ENCODE results near the gene AKR1E2.

The AKR1E2 gene

DNA sequence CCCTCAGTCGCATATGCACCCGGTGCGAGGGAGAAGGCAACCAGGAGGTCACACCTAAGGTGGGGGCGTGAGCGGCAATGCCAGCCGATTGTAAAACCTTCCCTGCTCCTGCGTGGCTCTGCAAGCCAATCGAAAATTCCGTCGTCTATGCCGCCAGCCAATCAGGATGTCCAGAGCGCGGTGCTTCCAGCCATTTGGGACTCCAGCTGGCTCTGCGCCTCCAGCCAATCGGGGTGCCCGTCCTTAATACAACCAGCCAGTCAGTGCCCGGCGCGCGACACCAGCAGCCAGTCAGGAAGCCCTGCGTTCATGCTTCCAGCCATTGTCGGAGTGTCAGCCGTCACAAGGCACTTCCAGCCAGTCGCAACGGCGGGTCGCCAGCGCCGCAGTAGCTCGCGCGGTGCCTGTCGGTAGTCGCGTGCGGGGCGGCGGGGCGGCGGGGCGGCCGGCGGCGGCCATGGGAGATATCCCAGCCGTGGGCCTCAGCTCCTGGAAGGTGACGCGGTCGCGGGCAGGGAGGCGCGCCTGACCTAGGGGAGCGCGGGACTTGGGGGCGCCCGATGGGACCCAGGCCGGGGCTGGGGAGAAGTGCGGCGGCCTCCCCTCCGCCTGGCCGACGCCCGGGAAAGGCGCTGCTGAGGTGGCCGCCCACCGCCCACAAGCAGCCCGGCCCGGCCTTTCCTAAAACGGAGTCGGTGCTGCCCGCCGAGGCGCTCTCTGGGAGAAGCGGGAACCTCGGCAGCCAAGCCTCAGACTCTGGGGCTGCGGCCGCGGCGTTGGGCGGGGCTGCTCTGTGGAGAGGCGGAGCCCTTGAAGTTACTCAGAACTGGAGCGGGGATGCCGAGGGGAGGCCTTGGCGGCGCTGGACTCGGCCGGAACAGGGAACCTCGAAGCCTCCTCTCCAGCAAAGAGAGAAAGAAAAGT, at the start of gene AKR1E2:
Gene AKR1E2, plus strand, starts transcription at position 340 of the 924 bp plus-strand sequence. Its CDS starts 118 bp downstream, at position 458.
- peak; percentile 91 for DNase-seq

- no peak for DNase-seq
These were observed 49.8 kb upstream of the AKR1E2 start for GRCh38 chr10:4776234-4776638.

DNA sequence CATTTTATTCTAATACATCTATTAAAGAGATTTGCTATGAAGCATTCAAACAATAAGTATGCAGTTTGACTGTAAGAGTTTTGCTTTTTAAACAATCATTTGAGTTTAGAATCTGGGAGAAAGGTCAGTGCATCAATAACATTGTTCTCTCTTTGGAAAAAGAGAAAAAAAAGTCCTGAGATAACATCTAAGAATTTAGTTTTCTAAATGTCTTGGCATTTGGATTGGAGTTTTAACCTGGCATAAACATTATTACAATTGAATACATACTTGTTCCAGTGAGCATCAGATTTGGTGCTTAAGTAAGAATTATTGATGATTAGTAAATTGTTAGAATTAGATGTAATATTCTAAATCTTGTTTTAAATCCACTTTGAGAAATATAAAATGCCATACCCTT, 47.2 kb upstream of the AKR1E2 start:
- no peak for DNase-seq

GRCh38 chr10:4780091-4780490, 45.9 kb upstream of the AKR1E2 start:
- no peak for DNase-seq

GRCh38 chr10:4780782-4781181, 45.2 kb upstream of the AKR1E2 start:
- DNase-seq: no peak

GRCh38 chr10:4781955-4782354, 44.1 kb upstream of the AKR1E2 start:
- no peak for DNase-seq

DNA sequence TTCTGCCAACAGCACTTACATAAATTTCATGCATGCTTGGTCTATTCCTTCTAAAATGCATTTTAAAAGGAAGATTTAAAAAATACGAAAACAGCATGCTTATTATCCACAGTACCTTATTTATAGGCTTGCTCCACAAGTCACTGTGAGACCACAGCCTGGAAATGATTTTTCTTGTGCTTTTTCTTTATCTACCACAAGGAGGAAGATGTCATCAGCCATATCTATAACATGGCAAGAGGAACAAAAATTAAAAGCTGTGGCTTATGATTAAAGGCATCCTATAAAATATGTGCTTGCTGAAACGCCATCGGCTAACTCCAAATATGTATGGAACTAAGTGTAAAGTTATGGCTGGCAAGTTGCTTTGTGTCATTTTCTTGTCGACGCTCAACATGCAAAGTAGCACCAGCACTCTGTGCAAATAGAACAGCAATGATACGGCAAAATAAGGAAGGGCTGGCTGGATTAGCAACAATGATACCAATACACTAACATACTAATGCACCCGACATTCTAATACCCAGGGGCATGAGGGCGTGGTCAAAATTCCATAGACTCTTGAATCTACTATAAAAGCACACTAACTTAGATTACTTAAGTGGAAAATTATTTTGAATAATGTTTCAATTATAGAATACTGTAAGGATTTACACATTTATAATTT, 41.2 kb upstream of the AKR1E2 start:
- no peak for DNase-seq

DNA sequence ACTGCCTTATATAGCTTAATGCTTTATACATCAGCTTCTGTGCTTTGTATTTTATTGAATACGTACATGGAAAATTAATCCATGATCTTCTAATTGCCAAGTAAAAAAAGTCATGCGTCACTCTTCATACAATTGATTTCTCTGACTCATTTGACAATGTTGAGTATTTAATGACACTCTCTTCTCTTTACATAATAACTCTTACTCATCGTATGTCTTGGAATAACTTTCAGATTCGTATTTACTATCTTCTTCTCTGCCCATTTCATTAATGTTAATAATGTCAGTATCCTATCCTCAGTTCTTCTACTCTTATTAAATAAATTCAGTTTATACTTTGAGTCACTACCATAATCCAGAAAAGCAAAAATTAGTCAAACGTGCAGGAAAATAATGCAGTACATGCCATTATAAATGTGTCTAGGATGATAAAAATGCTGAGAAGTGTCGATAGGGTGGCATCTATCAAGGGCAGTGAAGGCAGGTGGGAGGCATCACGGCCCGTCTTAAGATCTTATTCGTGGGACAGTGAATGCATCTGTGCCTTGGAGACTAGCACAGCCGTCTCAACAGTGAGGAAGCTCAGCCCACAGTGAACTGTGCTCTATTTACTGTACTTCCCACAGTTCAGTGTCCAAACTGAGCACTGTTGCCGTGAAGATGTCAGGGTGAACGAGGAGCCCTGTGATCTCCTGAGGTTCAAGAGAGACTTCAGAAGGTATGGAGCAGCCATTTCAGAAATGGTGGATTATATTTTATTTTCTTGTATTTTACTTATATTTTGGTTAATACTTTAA, 39.8 kb upstream of the AKR1E2 start:
- no peak for DNase-seq

DNA sequence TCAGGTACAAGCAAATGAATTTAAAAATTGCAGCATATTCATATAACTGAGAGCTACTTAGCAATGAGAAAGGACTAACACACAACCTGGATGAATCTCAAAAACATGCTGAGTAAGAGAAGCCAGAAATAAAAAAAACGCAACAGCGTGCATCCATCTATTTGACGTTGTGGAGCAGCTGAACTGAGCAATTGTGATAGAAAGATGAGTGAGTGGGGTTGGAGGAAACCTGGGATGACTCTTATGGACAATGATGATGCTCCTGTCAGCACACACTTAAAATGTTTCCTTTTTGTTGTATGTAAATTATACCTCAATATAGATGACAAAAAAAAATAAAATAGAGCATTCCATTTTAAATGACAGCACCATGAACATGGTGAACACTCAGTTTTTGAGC, 36.0 kb upstream of the AKR1E2 start:
- DNase-seq: no peak

DNA sequence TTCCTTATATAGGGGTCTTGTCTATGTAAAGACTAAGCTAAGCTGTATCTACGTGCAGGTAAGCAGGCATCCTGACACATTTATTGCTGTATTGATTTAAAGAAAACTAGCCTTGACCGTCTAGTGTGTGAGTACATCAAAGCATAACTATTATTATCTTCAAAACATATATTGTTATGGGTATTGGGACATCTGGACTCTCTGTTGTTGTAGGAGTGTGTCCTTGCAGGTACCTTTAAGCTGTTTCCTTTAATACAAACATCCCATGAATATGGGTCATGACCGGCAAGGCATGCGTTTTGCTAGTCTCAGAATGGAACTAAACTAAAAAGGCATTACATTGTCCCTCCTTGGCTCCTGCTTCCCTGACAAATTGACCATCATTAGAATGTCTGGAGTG, 35.1 kb upstream of the AKR1E2 start:
- DNase-seq: no peak

- DNase-seq: no peak
These were observed 33.6 kb upstream of the AKR1E2 start for GRCh38 chr10:4792381-4792780.

DNA sequence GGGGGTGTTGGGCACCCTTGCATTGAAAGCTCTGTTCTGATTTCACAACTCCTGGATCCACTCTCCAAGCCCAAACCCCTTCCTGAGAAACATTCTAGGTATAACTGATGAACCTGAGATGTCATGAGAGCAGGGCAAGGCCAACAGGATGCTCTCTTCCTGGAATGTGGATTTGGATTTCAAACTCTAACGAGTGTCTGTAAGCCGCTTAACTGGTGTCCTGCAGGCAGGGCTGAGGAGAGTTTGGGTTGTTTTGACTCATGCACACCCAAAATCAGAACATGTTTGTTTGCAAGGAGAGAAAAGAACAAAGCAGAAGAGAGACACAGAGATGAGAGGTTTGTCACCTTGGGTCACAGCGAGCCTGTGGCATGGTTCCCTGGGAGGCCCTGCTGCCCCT, 24.6 kb upstream of the AKR1E2 start:
- DNase-seq: no peak

GRCh38 chr10:4802711-4803487, 23.1 kb upstream of the AKR1E2 start:
- no peak for DNase-seq

DNA sequence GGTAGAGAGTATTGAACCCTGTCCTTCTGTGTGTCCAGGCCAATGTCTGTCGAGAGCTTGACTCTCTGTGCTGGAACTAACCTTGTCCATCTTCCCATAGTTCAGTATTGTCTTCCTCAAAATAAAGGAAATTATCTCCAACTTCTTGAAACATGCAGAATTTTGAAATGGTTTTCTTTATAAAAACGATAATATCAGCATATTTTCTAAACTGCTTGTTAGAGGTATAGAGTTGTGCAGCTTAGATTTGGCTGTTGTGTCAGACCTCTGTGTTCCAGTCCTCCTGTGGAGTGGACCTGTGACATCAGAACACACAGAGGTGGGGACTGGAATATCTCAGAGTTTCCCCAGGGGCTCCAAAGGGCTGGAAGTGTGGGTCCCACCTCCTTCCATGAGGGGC, 22.2 kb upstream of the AKR1E2 start:
- DNase-seq: no peak

GRCh38 chr10:4804465-4804864, 21.5 kb upstream of the AKR1E2 start:
- DNase-seq: no peak

GRCh38 chr10:4806534-4806933, 19.5 kb upstream of the AKR1E2 start:
- DNase-seq: no peak

DNA sequence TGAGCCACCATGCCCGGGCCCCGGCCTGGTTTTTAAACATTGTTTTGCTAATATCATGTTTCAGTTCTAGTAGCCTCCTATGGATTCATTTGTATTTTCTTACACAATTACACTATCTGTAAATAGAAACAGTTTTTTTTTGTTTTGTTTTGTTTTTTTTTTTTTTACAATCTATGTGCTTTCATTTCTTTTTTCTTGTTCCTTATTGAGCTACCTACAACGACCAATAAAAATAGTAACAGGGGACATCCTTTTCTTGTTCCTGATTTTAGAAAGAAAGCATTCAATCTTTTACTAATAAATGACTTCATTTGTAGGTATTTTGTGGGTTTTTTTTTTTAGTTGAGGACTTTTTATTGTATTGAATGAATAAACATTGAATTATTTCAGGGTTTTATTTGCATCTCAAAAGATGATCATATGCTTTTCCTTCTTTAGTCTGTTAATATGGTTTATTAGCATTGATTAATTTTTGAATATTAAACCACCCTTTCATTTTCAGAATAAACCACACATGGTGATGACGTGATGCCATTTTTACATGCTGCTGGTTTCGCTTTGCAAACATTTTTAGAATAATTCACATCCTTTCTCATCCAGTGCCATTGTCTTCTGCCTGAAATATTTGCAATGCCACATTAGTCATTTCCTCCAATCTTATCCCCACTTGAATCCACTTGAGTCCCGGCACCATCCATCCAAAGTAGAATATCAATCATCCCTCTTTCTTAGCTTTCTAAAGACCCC, 18.1 kb upstream of the AKR1E2 start:
- DNase-seq: no peak

- DNase-seq: no peak
These were observed 16.9 kb upstream of the AKR1E2 start for GRCh38 chr10:4809156-4809555.

DNA sequence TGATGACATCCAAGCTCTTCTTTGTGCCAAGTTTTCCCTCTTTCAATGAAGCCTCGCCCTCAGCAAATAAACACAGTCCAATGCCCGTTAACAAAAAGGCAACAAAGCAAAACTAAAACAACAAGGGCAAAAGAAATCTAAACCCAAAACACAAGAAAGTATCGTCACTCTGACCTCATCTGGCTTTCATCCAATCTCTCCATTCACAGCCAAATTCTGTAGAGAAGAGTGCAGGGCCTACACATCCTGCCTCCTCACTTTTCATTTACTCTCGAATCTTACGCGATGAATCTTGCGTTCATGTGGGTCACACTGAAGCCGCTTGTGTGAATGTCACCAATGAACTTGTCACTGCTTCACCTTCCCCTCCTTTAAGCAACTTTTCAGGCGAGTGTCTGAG, 15.9 kb upstream of the AKR1E2 start:
- DNase-seq: no peak

- no peak for DNase-seq
These were observed 14.0 kb upstream of the AKR1E2 start for GRCh38 chr10:4812046-4812445.

GRCh38 chr10:4813023-4813422, 13.0 kb upstream of the AKR1E2 start:
- no peak for DNase-seq

GRCh38 chr10:4813496-4813895, 12.5 kb upstream of the AKR1E2 start:
- DNase-seq: no peak
